ENCODE data around the gene SRGAP1.

Gene SRGAP1

GRCh38 chr12:64088431-64089349, 244.2 kb downstream of the SRGAP1 start:
- no peak for DNase-seq (ENCODE audit: low read depth)
- no peak overlapping the region for H3K4me3 ChIP-seq (ENCODE audit: low read depth, low read length)

DNA sequence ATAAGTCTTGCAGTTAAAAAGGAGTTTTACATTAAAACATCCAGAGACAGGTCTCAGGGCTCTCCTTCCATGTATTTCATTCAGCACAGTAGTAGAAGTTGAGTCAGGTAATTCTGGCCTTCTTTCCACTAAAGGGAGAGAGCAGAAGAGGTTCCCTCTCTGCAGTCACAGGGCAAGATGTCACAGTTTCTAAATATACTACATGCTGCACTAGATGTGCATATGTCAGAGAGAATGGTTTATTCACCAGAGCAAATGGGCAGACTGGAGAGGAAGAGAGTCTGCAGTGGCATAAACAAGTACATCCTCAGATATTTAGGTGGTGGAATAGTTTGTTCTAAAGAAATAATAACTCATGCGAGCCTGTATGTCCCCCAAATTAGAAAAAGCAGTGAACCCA, 245.5 kb downstream of the SRGAP1 start:
- DNase-seq (ENCODE audit: low read depth), result no peak
- TF ChIP-seq, protein P1, sequence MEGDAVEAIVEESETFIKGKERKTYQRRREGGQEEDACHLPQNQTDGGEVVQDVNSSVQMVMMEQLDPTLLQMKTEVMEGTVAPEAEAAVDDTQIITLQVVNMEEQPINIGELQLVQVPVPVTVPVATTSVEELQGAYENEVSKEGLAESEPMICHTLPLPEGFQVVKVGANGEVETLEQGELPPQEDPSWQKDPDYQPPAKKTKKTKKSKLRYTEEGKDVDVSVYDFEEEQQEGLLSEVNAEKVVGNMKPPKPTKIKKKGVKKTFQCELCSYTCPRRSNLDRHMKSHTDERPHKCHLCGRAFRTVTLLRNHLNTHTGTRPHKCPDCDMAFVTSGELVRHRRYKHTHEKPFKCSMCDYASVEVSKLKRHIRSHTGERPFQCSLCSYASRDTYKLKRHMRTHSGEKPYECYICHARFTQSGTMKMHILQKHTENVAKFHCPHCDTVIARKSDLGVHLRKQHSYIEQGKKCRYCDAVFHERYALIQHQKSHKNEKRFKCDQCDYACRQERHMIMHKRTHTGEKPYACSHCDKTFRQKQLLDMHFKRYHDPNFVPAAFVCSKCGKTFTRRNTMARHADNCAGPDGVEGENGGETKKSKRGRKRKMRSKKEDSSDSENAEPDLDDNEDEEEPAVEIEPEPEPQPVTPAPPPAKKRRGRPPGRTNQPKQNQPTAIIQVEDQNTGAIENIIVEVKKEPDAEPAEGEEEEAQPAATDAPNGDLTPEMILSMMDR (IDR thresholded peaks at IDR 0.05; ENCODE audit: low read depth, low read length, missing control alignments), result no peak
- H3K4me3 ChIP-seq (ENCODE audit: low read depth, low read length), result no peak overlapping the region

More at GRCh38 chr12:64088431-64089349, 244.2 kb downstream of the SRGAP1 start:
- TF ChIP-seq, protein P1 (IDR thresholded peaks at IDR 0.05; ENCODE audit: low read depth, low read length, missing control alignments), result no peak

GRCh38 chr12:64091186-64091585, 246.7 kb downstream of the SRGAP1 start:
- DNase-seq (ENCODE audit: low read depth), result no peak
- H3K4me3 ChIP-seq (ENCODE audit: low read depth, low read length), result no peak overlapping the region
- TF ChIP-seq, protein P1 (IDR thresholded peaks at IDR 0.05; ENCODE audit: low read depth, low read length, missing control alignments), result no peak

- no peak for DNase-seq (ENCODE audit: low read depth)
- TF ChIP-seq, protein P1 (IDR thresholded peaks at IDR 0.05; ENCODE audit: low read depth, low read length, missing control alignments), result no peak
- no peak overlapping the region for H3K4me3 ChIP-seq (ENCODE audit: low read depth, low read length)
These were observed 248.2 kb downstream of the SRGAP1 start for GRCh38 chr12:64092507-64093196.

GRCh38 chr12:64093689-64094088, 249.2 kb downstream of the SRGAP1 start:
- H3K4me3 ChIP-seq (ENCODE audit: low read depth, low read length), result no peak overlapping the region
- DNase-seq (ENCODE audit: low read depth), result no peak
- TF ChIP-seq, protein P1 (IDR thresholded peaks at IDR 0.05; ENCODE audit: low read depth, low read length, missing control alignments), result no peak

DNA sequence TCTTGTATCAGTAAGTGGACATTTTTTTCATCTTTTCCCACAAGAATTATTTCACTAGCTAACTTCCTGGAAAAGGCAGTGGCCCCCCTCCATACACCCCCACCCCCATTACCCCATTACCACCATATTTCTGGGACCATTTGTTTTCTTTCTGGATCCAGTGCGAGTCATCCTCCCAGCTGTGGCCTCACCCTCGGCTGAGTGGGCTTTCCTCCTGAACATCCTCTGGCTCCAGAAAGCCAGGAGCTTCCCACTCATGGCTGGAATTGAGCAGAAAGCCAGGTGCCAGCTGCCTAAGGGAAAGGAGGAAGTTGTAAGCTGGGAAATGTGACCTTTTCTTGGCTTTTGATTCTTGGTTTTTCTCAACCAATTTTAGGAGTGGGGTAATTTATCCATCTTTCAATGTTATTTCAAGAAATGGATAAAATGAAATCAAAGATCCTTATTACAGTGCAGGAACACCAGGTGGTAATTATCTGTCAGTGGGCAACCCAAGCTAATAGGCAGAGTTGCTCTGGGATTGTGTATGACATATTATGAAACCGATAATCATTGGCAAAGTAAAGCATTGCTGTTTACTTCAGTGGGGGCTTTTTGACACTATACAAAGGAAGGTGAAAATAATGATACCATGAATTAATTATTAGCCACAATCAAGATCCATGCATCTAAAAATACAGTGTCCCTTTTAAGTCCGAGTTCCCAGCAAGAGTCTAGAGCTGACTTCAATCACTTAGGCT, 253.0 kb downstream of the SRGAP1 start:
- TF ChIP-seq, protein P1 (IDR thresholded peaks at IDR 0.05; ENCODE audit: low read depth, low read length, missing control alignments), result no peak
- H3K4me3 ChIP-seq (ENCODE audit: low read depth, low read length), result no peak overlapping the region
- no peak for DNase-seq (ENCODE audit: low read depth)
